GM04503 (cell line): Measurements from ENCODE around the gene AOC3.
A peak's percentile ranks its signal among the peaks of the same experiment; 100 is the strongest.
"Not testable (repeated sequence)": the region's sequence is repeated elsewhere in the genome, so short reads cannot be mapped to it uniquely, and the experiment has no call there.

Source experiments
- DNase-seq: peaks from one replicate; pipeline ENCODE4 v3.0.0-alpha.2; 2012; ENCODE audit warnings: low read depth

The AOC3 gene

GRCh38 chr17:42891539-42892152 is 40.6 kb downstream of the AOC3 start:
- DNase-seq: no peak

- DNase-seq: no peak
Observed at GRCh38 chr17:42893359-42893758, 42.4 kb downstream of the AOC3 start.

- no peak for DNase-seq
Observed at GRCh38 chr17:42894283-42895184, 43.5 kb downstream of the AOC3 start.

- DNase-seq: peak; percentile 55
Observed at GRCh38 chr17:42895185-42895555, 44.2 kb downstream of the AOC3 start.

- DNase-seq: no peak
Observed at GRCh38 chr17:42898147-42898811, 47.3 kb downstream of the AOC3 start.

GRCh38 chr17:42899981-42900380 is 49.0 kb downstream of the AOC3 start:
- DNase-seq: not testable (repeated sequence)

- DNase-seq: no peak
Observed at GRCh38 chr17:42900460-42901331, 49.7 kb downstream of the AOC3 start, which contains the start of gene G6PC1. Gene G6PC1, plus strand, starts transcription at chr17:42900799. Its CDS starts 78 bp downstream, at chr17:42900877.

GRCh38 chr17:42901535-42902229 is 50.7 kb downstream of the AOC3 start:
- no peak for DNase-seq

- DNase-seq: no peak
Observed at GRCh38 chr17:42904110-42904469, 53.1 kb downstream of the AOC3 start.

GRCh38 chr17:42906772-42907446 is 55.9 kb downstream of the AOC3 start:
- DNase-seq: no peak
